BE2C (cell line): Measurements from ENCODE around the gene LCT. TPM values are rescaled to one million over a fixed set of nuclear protein-coding genes. Genes with fewer than 3 reads are reported as not detected.
"Not testable (repeated sequence)": the region's sequence is repeated elsewhere in the genome, so short reads cannot be mapped to it uniquely, and the experiment has no call there.

Experiments
- DNase-seq: peaks from one replicate; pipeline ENCODE4 v3.0.0-alpha.2; 2020
- H3K27me3 ChIP-seq: fragments of 250-450 bp; sonication (Bioruptor Pico); 2 replicates; pipeline ENCODE4 v1.5.1; 2020; ENCODE audit warnings: mild to moderate bottlenecking
- H3K36me3 ChIP-seq: fragments of 250-450 bp; sonication (Bioruptor Pico); 2 replicates; pipeline ENCODE4 v1.5.1; 2020; ENCODE audit warnings: mild to moderate bottlenecking
- H3K4me1 ChIP-seq: fragments of 250-450 bp; sonication (Bioruptor Pico); 2 replicates; pipeline ENCODE4 v1.5.1; 2020
- H3K4me3 ChIP-seq: 2 replicates; pipeline ENCODE4 v1.5.1; 2011; ENCODE audit warnings: low read depth, low read length
- H3K9me3 ChIP-seq: fragments of 250-450 bp; sonication (Bioruptor Pico); 2 replicates; pipeline ENCODE4 v1.5.1; 2020
- CTCF ChIP-seq: IDR thresholded peaks from 2 replicates; pipeline ENCODE4 v1.5.1; 2012; ENCODE audit warnings: mild to moderate bottlenecking, low read depth, low read length
- polyA plus RNA-seq: library from polyadenylated mRNA; unstranded; fragments of >200 nt; gene quantifications from one replicate; pipeline ENCODE4 v1.2.1, GENCODE V29; 2012; ENCODE audit warnings: low read depth, missing spikeins; ENCODE audit not compliant: insufficient read length, insufficient read depth

The LCT gene
- polyA plus RNA-seq: not detected

DNA sequence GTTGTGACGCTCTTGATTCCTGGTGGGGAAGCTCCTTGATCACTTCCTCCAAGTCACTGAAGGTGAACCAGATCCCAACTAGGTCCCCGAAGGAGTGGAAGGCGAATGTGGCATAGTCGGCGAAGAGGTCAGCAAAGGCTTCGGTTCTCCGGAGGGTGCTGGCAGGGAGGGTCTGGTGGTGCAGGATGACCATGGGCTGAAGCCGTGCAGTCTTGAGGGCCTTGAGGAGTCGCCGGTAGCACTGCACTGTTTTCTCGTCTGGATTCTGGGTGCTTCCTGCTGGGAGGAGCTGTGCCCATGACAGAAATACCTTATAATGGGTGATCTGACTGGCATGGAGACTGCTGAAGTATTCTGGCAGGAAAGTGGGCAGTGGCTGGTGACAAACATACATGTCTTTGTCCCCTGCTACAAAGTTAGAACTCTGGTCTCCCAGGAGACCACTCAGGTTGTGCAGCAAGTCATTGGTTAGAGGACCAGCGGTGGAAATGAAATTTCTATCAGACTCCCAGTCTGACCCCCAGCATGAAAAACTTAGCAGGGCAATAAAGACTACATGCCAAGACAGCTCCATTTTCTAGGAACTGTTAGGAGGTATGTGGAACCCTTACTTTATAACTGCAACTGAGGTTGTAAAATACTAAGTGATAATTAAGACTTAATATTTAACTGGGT is at the start of gene LCT:
TSS of gene LCT (minus strand) at position 589 of the 675 bp plus-strand sequence. CDS start at position 574, 15 bp downstream.
- no peak for DNase-seq
- TF ChIP-seq CTCF: no peak

GRCh38 chr2:135885709-135886108 is 48.7 kb upstream of the LCT start:
- DNase-seq: no peak
- TF ChIP-seq CTCF: no peak
- Histone ChIP-seq H3K36me3 (no peaks in the 10 kb centered on the region), H3K27me3 (no peaks in the 10 kb centered on the region), H3K9me3 (no peaks in the 10 kb centered on the region), H3K4me3 (no peak overlapping the region), H3K4me1 (no peaks in the 10 kb centered on the region)

More for the DNA sequence above, at the start of gene LCT:
- no peaks in the 10 kb centered on the region for H3K27me3 ChIP-seq
- peaks cover 4% of the 10 kb centered on the region; the same call in 1 of the 2 replicates for H3K36me3 ChIP-seq
- no peaks in the 10 kb centered on the region for H3K9me3 ChIP-seq
- no peaks in the 10 kb centered on the region for H3K4me1 ChIP-seq
- H3K4me3 ChIP-seq: no peak within 1 kb of the TSS

DNA sequence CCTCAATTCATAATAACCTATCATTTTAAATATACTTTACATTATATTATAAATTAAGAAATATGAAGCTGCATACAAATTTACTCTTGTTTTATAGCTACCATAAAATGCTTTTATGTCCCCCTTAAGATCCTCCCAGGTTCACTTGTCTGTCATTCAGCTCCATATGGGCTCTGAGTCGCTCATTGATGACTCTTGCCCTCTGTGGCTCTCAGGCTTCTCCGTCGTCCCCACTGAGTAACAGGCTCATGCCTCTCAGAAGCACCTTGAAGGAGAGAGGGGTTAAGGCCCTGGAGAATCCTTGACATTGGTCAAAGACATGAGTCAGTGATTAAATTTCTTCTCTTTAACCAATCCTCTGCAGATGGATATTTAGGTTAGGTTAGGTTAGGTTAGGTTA is 45.4 kb upstream of the LCT start:
- no peaks in the 10 kb centered on the region for H3K27me3 ChIP-seq
- DNase-seq: no peak
- TF ChIP-seq CTCF: no peak
- H3K4me3 ChIP-seq: no peak overlapping the region
- no peaks in the 10 kb centered on the region for H3K4me1 ChIP-seq
- no peaks in the 10 kb centered on the region for H3K36me3 ChIP-seq
- H3K9me3 ChIP-seq: no peaks in the 10 kb centered on the region

- DNase-seq, H3K9me3 ChIP-seq, H3K4me1 ChIP-seq, H3K27me3 ChIP-seq, H3K36me3 ChIP-seq: not testable (repeated sequence)
- peak overlapping the region; percentile 33 for H3K4me3 ChIP-seq
Observed at GRCh38 chr2:135876770-135877169, 39.8 kb upstream of the LCT start.

- Histone ChIP-seq H3K9me3 (no peaks in the 10 kb centered on the region), H3K4me3 (peak within 1 kb of the TSS; percentile 69), H3K4me1 (no peaks in the 10 kb centered on the region), H3K27me3 (no peaks in the 10 kb centered on the region), H3K36me3 (no peaks in the 10 kb centered on the region)
- DNase-seq: peak; percentile 95
- TF ChIP-seq CTCF: no peak
Observed at GRCh38 chr2:135876066-135876711, 39.2 kb upstream of the LCT start, which contains the start of gene MCM6. Gene MCM6 (minus strand): TSS chr2:135876443. CDS start chr2:135876365, 78 bp downstream.

GRCh38 chr2:135875491-135876065 is 38.6 kb upstream of the LCT start:
- no peaks in the 10 kb centered on the region for H3K9me3 ChIP-seq
- no peaks in the 10 kb centered on the region for H3K27me3 ChIP-seq
- H3K36me3 ChIP-seq: peaks cover 5% of the 10 kb centered on the region; the same call in 1 of the 2 replicates
- TF ChIP-seq CTCF: no peak
- H3K4me1 ChIP-seq: no peaks in the 10 kb centered on the region
- DNase-seq: peak; percentile 33
- H3K4me3 ChIP-seq: peak overlapping the region; percentile 69
